Measurements from ENCODE around the gene ANKRD49. TPM values are rescaled to one million over a fixed set of nuclear protein-coding genes. Genes with fewer than 3 reads are reported as not detected.

ANKRD49 gene
- total and polyA plus RNA-seq, 10 of the 15 experiments (the other 5 are each of a cell fraction or from before 2014, with no cell fraction given), result 19.2 to 46.6 (median 33.6) TPM

DNA sequence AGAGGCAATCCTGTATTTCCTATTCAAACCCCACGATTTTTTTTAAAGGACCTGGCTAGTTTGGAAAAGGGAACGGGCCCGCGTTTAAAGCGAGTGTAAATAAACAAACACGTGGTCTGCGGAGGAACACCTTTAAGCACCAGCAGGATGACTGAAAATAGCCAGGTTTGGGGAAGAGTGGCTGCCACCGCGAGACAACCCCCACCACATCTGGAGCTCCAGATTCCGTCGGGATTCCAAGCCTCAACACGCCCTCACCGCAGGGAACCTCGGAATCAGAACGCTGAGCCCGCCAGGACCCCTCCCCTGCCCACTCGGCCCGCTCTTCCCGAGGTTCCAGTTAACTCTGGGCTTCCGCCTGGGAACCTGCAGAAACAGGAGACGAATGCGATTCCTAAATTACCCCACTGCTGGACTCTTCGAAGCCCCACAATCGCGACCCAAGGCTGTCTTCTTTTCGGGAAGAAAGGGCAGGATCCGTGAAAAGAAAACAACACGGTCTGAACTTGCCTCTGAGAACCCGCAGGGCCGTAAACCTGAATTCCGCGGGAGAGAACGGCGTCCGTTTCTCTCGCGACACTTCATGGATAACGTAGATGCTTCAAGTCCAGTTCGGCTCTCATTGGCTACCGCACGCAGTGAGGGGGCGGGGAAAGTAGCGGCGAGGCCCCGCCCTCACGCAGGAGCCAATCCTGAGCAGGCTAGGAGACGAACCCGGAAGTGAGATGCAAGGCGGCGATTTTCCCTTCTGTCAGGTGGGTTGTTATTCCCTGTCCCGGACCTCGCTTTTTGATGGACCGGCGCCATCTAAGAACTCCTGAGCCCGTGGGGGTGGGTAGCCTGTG, at the start of gene ANKRD49, which contains the start of gene MRE11 (continued):
- TF ChIP-seq CREM (IDR thresholded peaks at IDR 0.05; ENCODE audit: low read depth), result peak; percentile 26; the same call in 1 of the 2 replicates
- peak; percentile 60 to 61; a peak in 3 of 4 replicates for TF ChIP-seq IKZF2 (IDR thresholded peaks at IDR 0.05)
- TF ChIP-seq, protein P1, sequence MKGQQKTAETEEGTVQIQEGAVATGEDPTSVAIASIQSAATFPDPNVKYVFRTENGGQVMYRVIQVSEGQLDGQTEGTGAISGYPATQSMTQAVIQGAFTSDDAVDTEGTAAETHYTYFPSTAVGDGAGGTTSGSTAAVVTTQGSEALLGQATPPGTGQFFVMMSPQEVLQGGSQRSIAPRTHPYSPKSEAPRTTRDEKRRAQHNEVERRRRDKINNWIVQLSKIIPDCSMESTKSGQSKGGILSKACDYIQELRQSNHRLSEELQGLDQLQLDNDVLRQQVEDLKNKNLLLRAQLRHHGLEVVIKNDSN (IDR thresholded peaks at IDR 0.05; ENCODE audit: borderline replicate concordance, extremely low read length, insufficient read depth, low read depth, low read length), result no peak
- TF ChIP-seq EGR1 (IDR thresholded peaks at IDR 0.05; ENCODE audit: borderline replicate concordance in 1 of 2, low read depth in 2 of 2, low read length in 2 of 2), result no peak; a peak in 1 of 3 replicates
- peak; percentile 72 for TF ChIP-seq CBFB (IDR thresholded peaks at IDR 0.05; ENCODE audit: low read depth)
- TF ChIP-seq, protein P2, sequence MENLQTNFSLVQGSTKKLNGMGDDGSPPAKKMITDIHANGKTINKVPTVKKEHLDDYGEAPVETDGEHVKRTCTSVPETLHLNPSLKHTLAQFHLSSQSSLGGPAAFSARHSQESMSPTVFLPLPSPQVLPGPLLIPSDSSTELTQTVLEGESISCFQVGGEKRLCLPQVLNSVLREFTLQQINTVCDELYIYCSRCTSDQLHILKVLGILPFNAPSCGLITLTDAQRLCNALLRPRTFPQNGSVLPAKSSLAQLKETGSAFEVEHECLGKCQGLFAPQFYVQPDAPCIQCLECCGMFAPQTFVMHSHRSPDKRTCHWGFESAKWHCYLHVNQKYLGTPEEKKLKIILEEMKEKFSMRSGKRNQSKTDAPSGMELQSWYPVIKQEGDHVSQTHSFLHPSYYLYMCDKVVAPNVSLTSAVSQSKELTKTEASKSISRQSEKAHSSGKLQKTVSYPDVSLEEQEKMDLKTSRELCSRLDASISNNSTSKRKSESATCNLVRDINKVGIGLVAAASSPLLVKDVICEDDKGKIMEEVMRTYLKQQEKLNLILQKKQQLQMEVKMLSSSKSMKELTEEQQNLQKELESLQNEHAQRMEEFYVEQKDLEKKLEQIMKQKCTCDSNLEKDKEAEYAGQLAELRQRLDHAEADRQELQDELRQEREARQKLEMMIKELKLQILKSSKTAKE (IDR thresholded peaks at IDR 0.05; ENCODE audit: low read depth, poor library complexity, severe bottlenecking), result no peak
- no peak for TF ChIP-seq NFXL1 (IDR thresholded peaks at IDR 0.05; ENCODE audit: borderline replicate concordance)
- no peak for TF ChIP-seq EP300 (IDR thresholded peaks at IDR 0.05; ENCODE audit: borderline replicate concordance in 1 of 2, control insufficient read depth in 1 of 2, low read depth in 2 of 2, low read length in 2 of 2)
- TF ChIP-seq MEF2A (IDR thresholded peaks at IDR 0.05; ENCODE audit: insufficient read depth, low read depth, low read length), result no peak
- TF ChIP-seq ZNF207 (IDR thresholded peaks at IDR 0.05; ENCODE audit: borderline replicate concordance), result 0 out of 2 replicates have a peak, but pooled peaks have one; percentile 94
- TF ChIP-seq, protein P3, sequence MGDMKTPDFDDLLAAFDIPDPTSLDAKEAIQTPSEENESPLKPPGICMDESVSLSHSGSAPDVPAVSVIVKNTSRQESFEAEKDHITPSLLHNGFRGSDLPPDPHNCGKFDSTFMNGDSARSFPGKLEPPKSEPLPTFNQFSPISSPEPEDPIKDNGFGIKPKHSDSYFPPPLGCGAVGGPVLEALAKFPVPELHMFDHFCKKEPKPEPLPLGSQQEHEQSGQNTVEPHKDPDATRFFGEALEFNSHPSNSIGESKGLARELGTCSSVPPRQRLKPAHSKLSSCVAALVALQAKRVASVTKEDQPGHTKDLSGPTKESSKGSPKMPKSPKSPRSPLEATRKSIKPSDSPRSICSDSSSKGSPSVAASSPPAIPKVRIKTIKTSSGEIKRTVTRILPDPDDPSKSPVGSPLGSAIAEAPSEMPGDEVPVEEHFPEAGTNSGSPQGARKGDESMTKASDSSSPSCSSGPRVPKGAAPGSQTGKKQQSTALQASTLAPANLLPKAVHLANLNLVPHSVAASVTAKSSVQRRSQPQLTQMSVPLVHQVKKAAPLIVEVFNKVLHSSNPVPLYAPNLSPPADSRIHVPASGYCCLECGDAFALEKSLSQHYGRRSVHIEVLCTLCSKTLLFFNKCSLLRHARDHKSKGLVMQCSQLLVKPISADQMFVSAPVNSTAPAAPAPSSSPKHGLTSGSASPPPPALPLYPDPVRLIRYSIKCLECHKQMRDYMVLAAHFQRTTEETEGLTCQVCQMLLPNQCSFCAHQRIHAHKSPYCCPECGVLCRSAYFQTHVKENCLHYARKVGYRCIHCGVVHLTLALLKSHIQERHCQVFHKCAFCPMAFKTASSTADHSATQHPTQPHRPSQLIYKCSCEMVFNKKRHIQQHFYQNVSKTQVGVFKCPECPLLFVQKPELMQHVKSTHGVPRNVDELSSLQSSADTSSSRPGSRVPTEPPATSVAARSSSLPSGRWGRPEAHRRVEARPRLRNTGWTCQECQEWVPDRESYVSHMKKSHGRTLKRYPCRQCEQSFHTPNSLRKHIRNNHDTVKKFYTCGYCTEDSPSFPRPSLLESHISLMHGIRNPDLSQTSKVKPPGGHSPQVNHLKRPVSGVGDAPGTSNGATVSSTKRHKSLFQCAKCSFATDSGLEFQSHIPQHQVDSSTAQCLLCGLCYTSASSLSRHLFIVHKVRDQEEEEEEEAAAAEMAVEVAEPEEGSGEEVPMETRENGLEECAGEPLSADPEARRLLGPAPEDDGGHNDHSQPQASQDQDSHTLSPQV (IDR thresholded peaks at IDR 0.05), result no peak
- TF ChIP-seq DPF2 (IDR thresholded peaks at IDR 0.05), result no peak
- TF ChIP-seq, protein P4, sequence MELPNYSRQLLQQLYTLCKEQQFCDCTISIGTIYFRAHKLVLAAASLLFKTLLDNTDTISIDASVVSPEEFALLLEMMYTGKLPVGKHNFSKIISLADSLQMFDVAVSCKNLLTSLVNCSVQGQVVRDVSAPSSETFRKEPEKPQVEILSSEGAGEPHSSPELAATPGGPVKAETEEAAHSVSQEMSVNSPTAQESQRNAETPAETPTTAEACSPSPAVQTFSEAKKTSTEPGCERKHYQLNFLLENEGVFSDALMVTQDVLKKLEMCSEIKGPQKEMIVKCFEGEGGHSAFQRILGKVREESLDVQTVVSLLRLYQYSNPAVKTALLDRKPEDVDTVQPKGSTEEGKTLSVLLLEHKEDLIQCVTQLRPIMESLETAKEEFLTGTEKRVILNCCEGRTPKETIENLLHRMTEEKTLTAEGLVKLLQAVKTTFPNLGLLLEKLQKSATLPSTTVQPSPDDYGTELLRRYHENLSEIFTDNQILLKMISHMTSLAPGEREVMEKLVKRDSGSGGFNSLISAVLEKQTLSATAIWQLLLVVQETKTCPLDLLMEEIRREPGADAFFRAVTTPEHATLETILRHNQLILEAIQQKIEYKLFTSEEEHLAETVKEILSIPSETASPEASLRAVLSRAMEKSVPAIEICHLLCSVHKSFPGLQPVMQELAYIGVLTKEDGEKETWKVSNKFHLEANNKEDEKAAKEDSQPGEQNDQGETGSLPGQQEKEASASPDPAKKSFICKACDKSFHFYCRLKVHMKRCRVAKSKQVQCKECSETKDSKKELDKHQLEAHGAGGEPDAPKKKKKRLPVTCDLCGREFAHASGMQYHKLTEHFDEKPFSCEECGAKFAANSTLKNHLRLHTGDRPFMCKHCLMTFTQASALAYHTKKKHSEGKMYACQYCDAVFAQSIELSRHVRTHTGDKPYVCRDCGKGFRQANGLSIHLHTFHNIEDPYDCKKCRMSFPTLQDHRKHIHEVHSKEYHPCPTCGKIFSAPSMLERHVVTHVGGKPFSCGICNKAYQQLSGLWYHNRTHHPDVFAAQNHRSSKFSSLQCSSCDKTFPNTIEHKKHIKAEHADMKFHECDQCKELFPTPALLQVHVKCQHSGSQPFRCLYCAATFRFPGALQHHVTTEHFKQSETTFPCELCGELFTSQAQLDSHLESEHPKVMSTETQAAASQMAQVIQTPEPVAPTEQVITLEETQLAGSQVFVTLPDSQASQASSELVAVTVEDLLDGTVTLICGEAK (IDR thresholded peaks at IDR 0.05; ENCODE audit: borderline replicate concordance), result no peak
- TF ChIP-seq HDAC2 (IDR thresholded peaks at IDR 0.05), result no peak; the same call in 1 of the 2 replicates
- 0 out of 2 replicates have a peak, but pooled peaks have one; percentile 42 for TF ChIP-seq TAF1 (IDR thresholded peaks at IDR 0.05; ENCODE audit: borderline replicate concordance, low read depth, low read length)
- no peak for TF ChIP-seq ZNF274 (IDR thresholded peaks at IDR 0.05; ENCODE audit: insufficient read depth, insufficient read length)
- TF ChIP-seq MYB (IDR thresholded peaks at IDR 0.05; ENCODE audit: borderline replicate concordance, low read depth, low read length), result no peak

All from GM12878 (cell line).